ENCODE data around the gene DOK6. TPM values are rescaled to one million over a fixed set of nuclear protein-coding genes. Genes with fewer than 3 reads are reported as not detected.

Gene DOK6
- polyA plus RNA-seq, 1 experiment = 0.55 TPM

DNA sequence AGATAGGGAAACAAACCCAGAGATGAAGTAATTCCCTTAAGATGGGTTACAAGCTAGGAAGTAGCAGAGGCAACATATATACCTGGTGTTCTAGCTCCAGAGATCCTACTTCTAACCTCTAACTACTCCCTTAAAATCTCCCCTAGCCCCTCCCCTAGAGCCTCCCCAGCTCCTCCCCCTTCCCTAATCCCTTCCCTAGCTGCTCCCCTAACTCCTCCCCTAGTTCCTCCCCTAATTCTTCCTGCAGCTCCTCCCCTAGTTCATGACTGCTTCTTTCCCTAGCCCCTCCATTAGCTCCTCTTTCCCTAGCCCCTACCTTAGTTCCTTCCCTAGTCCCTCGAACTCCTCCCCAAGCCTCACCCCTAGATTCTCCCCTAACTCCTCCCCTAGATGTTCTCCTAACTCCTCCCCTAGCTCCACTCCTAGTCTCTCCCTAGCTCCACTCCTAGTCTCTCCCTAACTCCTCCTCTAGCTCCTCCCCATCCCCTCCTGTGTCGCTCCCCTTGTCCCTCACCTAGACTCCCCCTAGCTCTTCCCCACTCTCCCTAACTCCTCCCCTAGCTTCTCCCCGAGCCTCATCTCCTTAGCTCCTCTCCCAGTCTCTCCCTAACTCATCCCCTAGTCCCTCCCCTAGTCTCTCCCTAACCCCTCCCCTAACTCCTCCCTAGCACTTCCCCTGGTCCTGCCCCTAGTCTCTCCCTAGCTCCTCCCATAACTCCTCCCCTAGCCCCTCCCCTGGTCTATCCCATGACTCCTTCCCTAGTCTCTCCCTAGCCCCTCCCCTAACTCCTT lies 438.1 kb downstream of the DOK6 start:
- DNase-seq (ENCODE audit: low read depth) = no peak
- CTCF ChIA-PET = interaction anchor here (1.1 to 1.4 kb wide), 3 partner anchors 8 to 11 kb away, joined by 3 to 4 read pairs (median 4); no protein-coding TSS in a partner anchor
- TF ChIP-seq, protein P1, sequence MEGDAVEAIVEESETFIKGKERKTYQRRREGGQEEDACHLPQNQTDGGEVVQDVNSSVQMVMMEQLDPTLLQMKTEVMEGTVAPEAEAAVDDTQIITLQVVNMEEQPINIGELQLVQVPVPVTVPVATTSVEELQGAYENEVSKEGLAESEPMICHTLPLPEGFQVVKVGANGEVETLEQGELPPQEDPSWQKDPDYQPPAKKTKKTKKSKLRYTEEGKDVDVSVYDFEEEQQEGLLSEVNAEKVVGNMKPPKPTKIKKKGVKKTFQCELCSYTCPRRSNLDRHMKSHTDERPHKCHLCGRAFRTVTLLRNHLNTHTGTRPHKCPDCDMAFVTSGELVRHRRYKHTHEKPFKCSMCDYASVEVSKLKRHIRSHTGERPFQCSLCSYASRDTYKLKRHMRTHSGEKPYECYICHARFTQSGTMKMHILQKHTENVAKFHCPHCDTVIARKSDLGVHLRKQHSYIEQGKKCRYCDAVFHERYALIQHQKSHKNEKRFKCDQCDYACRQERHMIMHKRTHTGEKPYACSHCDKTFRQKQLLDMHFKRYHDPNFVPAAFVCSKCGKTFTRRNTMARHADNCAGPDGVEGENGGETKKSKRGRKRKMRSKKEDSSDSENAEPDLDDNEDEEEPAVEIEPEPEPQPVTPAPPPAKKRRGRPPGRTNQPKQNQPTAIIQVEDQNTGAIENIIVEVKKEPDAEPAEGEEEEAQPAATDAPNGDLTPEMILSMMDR (IDR thresholded peaks at IDR 0.05; ENCODE audit: insufficient read depth, low read depth, low read length) = no peak
- Histone ChIP-seq H3K36me3 (ENCODE audit: control insufficient read depth, insufficient read depth, low read length) (no peaks in the 10 kb centered on the region), H3K4me3 (ENCODE audit: low read depth, low read length) (no peak overlapping the region), H3K27me3 (ENCODE audit: control insufficient read depth, insufficient read depth, low read length) (no peaks in the 10 kb centered on the region)
- POLR2A ChIA-PET = no interaction called here

DNA sequence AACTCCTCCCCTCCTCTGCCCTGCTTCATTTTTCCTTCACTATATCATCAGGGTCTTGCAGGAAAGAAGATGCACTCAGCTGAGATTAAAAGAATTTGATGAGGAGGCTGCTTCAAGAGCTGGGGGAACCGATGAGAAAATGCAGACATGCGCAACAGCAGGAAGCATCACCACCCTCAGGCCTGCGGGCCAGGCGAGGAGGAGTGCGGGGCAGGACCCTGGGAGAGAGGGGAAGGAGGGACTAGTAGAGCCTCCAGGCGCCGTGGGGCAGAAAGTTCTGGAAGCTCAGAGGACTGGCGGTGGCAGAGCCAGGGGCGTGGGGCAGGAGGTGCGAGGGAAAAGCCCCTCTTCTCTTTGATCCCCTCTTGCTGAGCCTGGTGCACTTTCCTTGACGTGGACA lies 438.8 kb downstream of the DOK6 start:
- TF ChIP-seq, protein P1 (IDR thresholded peaks at IDR 0.05; ENCODE audit: insufficient read depth, low read depth, low read length) = no peak
- CTCF ChIA-PET = interaction anchor here (1.4 kb wide), 1 partner anchor 9 kb away, joined by 4 read pairs; no protein-coding TSS in a partner anchor
- DNase-seq (ENCODE audit: low read depth) = no peak
- Histone ChIP-seq H3K27me3 (ENCODE audit: control insufficient read depth, insufficient read depth, low read length) (no peaks in the 10 kb centered on the region), H3K36me3 (ENCODE audit: control insufficient read depth, insufficient read depth, low read length) (no peaks in the 10 kb centered on the region), H3K4me3 (ENCODE audit: low read depth, low read length) (no peak overlapping the region)
- POLR2A ChIA-PET = no interaction called here

DNA sequence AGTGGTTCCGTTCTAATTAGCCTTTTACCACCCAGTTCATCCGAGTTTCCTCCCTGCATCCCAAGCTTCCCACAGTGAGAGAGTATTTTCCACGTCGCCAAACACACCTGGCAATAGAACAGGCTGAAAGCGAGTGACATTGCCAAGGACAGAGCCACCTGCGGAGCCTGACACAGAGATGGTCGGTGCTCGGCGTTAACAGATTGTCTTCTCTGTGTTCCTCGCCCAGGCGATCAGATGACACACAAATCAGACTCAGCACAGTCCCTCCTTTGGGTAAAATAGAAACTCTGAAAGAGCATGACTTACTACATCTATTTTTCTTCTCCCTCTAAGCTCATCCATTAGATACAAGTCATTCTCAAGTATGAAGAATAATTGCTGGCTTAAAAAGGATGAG lies 439.3 kb downstream of the DOK6 start:
- no peak for DNase-seq (ENCODE audit: low read depth)
- CTCF ChIA-PET = interaction anchor here (1.0 to 1.4 kb wide), 3 partner anchors 10 to 230 kb away, joined by 3 to 5 read pairs (median 4); no protein-coding TSS in a partner anchor

DNA sequence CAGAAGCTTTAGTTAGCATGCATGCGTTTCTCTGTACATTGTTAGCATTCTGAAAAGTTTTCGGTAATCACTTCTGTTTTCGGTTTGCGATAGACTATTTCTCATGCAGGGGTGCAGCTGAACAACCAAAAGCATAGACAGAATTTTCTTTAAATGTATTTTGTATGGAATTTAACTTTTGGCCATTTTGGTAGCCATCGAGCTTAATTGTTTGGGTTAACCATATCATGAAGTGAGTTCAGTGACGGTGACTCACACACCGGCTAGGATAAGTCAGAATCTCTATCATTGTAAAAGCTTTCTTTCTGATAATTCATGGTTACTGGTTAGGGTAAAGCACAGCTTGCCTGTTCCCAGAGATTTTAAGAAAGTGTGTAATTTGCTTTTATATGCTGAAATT lies 439.8 kb downstream of the DOK6 start:
- TF ChIP-seq, protein P1 (IDR thresholded peaks at IDR 0.05; ENCODE audit: insufficient read depth, low read depth, low read length) = no peak
- ChIA-PET CTCF (interaction anchor here (1.0 to 1.4 kb wide), 2 partner anchors 10 to 229 kb away, joined by 3 to 5 read pairs; no protein-coding TSS in a partner anchor), POLR2A (no interaction called here)
- DNase-seq (ENCODE audit: low read depth) = no peak
- Histone ChIP-seq H3K4me3 (ENCODE audit: low read depth, low read length) (no peak overlapping the region), H3K27me3 (ENCODE audit: control insufficient read depth, insufficient read depth, low read length) (no peaks in the 10 kb centered on the region), H3K36me3 (ENCODE audit: control insufficient read depth, insufficient read depth, low read length) (no peaks in the 10 kb centered on the region)

More for the DNA sequence above, 439.3 kb downstream of the DOK6 start:
- Histone ChIP-seq H3K4me3 (ENCODE audit: low read depth, low read length) (no peak overlapping the region), H3K36me3 (ENCODE audit: control insufficient read depth, insufficient read depth, low read length) (no peaks in the 10 kb centered on the region), H3K27me3 (ENCODE audit: control insufficient read depth, insufficient read depth, low read length) (no peaks in the 10 kb centered on the region)
- POLR2A ChIA-PET = no interaction called here
- TF ChIP-seq, protein P1 (IDR thresholded peaks at IDR 0.05; ENCODE audit: insufficient read depth, low read depth, low read length) = no peak

DNA sequence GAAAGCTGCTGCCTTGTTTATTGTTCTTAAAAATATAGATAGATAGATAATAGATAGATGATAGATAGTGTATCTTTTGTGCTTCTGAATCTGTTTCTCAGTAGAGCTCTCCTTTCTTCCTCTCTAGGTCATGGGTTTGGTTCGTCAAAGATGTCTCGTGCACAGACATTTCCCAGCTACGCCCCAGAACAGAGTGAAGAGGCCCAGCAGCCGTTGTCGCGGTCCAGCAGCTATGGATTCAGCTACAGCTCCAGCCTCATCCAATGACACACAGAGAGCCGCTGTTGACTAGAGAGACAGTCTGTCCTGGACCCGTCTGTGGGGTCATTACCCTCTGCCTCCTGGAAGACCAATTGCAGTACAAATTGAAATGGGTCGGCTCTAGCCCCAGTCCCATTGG lies 440.4 kb downstream of the DOK6 start:
- CTCF ChIA-PET = interaction anchor here (1.0 to 1.4 kb wide), 2 partner anchors 10 to 229 kb away, joined by 3 to 5 read pairs; no protein-coding TSS in a partner anchor

More for the DNA sequence above, 440.4 kb downstream of the DOK6 start:
- TF ChIP-seq, protein P1 (IDR thresholded peaks at IDR 0.05; ENCODE audit: insufficient read depth, low read depth, low read length) = no peak
- POLR2A ChIA-PET = no interaction called here
- Histone ChIP-seq H3K4me3 (ENCODE audit: low read depth, low read length) (no peak overlapping the region), H3K27me3 (ENCODE audit: control insufficient read depth, insufficient read depth, low read length) (no peaks in the 10 kb centered on the region), H3K36me3 (ENCODE audit: control insufficient read depth, insufficient read depth, low read length) (no peaks in the 10 kb centered on the region)
- no peak for DNase-seq (ENCODE audit: low read depth)
